BLaER1 (cell line): ENCODE measurements around the gene LRRC74A.

Experiments
- H3K27ac ChIP-seq: shearing (Covaris generic); formaldehyde crosslinking; 2 replicates; pipeline ENCODE4 v1.8.1; 2022
- H3K27me3 ChIP-seq: shearing (Covaris generic); formaldehyde crosslinking; 2 replicates; pipeline ENCODE4 v1.8.1; 2022
- H3K36me3 ChIP-seq: shearing (Covaris generic); formaldehyde crosslinking; 2 replicates; pipeline ENCODE4 v1.8.1; 2022
- H3K4me1 ChIP-seq: shearing (Covaris generic); formaldehyde crosslinking; 2 replicates; pipeline ENCODE4 v1.8.1; 2022
- H3K4me2 ChIP-seq: shearing (Covaris generic); formaldehyde crosslinking; 2 replicates; pipeline ENCODE4 v1.8.1; 2022
- H3K4me3 ChIP-seq: shearing (Covaris generic); formaldehyde crosslinking; 2 replicates; pipeline ENCODE4 v1.8.1; 2022
- H3K9ac ChIP-seq: shearing (Covaris generic); formaldehyde crosslinking; 2 replicates; pipeline ENCODE4 v1.8.1; 2022
- H3K9me3 ChIP-seq: shearing (Covaris generic); formaldehyde crosslinking; 2 replicates; pipeline ENCODE4 v1.8.1; 2022
- H4K20me1 ChIP-seq: shearing (Covaris generic); formaldehyde crosslinking; 2 replicates; pipeline ENCODE4 v1.8.1; 2022
- Cebpa-rat ChIP-seq: shearing (Covaris generic); IDR thresholded peaks from 2 replicates; pipeline ENCODE4 v1.8.1; 2022

LRRC74A gene

GRCh38 chr14:76782115-76782884 is 43.9 kb upstream of the LRRC74A start:
- no peaks in the 10 kb centered on the region for H3K9me3 ChIP-seq
- peak overlapping the region; percentile 17; the same call in 1 of the 2 replicates for H3K9ac ChIP-seq
- peaks cover 70% of the 10 kb centered on the region for H3K36me3 ChIP-seq
- H3K27me3 ChIP-seq: no peaks in the 10 kb centered on the region
- peaks cover 25% of the 10 kb centered on the region for H3K4me1 ChIP-seq
- H3K4me3 ChIP-seq: no peak overlapping the region
- H3K27ac ChIP-seq: peak overlapping the region; percentile 59
- H3K4me2 ChIP-seq: peak overlapping the region; percentile 57
- TF ChIP-seq Cebpa-rat: no peak
- H4K20me1 ChIP-seq: peaks cover 14% of the 10 kb centered on the region; the same call in 1 of the 2 replicates

DNA sequence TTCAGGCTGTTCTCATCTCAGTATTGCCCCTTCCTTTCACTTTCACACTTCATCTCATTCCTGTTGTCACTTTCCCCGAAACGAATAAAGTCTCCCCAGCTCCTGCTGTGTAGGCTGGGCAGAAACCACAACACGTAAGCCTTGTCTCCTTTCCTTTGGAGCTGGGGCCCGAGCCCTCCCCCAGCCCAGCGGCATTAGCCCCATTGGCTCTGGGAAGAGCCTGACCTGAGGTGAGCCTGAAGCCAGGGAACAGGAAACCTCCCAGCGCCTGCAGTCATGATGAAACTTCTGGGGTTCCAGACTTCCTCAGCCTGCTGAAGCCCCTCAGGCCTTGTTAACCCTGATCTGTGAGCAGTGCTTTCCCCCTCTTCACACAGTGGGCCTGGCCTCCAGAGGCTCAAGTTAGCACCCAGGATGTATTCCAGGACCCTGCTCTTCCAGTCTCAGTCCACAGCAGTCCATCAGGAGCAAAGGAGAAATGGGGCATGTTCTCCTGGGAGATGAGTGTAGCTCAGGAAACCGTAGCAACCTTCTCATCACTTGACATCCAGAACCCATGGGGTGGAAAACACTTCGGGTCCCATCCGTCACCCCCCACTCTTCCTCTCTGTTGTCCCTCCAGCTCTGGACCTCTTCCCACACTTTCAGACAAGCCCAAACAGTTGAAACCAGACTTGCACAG is 43.2 kb upstream of the LRRC74A start:
- peak overlapping the region; percentile 57 for H3K4me2 ChIP-seq
- peaks cover 25% of the 10 kb centered on the region for H3K4me1 ChIP-seq
- peak overlapping the region; percentile 51; the same call in 1 of the 2 replicates for H3K9ac ChIP-seq
- no peaks in the 10 kb centered on the region for H3K9me3 ChIP-seq
- H3K4me3 ChIP-seq: no peak overlapping the region
- no peaks in the 10 kb centered on the region for H3K27me3 ChIP-seq
- H3K36me3 ChIP-seq: peaks cover 77% of the 10 kb centered on the region
- peaks cover 14% of the 10 kb centered on the region; the same call in 1 of the 2 replicates for H4K20me1 ChIP-seq
- peak overlapping the region; percentile 59 for H3K27ac ChIP-seq
- TF ChIP-seq Cebpa-rat: no peak

DNA sequence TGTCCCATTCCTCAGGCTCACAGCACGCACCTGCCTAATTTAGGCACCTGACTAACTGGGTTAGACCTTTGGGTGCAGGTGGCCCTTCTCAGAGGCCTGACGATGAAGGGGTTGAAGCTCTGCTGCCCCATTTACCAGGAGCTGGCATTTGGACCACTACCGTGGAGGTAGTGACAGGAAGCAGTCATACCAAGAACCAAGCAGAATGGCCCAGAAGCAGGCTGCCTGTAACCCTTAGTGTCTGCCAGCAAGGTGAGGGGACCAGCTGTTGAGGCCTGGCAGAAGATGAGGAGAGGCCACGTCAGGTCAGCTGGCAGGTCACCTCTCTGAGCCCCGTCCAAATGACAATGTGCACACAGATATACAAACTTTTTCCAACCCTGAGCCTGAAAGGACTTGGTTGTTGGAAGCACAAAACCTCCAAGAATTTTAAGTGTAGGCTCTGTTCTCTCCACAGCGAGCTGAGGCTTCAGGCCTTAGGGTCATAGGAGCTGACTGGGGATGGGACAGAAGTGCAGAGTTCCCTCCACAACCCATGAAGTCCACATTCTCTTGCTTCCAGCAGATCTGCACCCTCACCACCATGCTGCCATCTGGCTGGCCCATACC is 41.8 kb upstream of the LRRC74A start:
- Histone ChIP-seq H3K9ac (no peak overlapping the region), H3K9me3 (no peaks in the 10 kb centered on the region), H3K27me3 (no peaks in the 10 kb centered on the region), H3K4me3 (no peak overlapping the region), H3K27ac (no peak overlapping the region), H3K4me1 (peaks cover 25% of the 10 kb centered on the region), H3K4me2 (no peak overlapping the region), H4K20me1 (peaks cover 14% of the 10 kb centered on the region; the same call in 1 of the 2 replicates), H3K36me3 (peaks cover 89% of the 10 kb centered on the region)
- no peak for TF ChIP-seq Cebpa-rat

DNA sequence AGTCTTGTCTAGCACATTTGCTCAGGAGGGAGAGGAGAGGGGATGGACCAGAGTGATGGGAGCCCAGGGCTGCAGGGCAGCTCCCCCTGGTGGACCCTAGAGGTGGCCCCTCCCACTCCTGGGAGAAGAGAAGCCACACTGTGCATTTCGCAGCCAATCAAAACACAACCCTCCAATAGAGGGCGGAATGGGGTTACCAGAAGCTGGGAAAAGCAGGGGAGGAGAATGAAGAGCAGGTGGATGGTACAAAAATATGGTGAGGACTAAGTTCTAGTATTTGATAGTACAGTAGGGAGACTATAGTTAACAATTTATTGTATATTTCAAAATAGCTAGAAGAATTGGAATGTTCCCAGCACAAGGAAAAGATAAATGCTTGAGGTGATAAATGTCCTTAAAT is 41.3 kb upstream of the LRRC74A start:
- no peaks in the 10 kb centered on the region for H3K27me3 ChIP-seq
- H3K4me3 ChIP-seq: no peak overlapping the region
- TF ChIP-seq Cebpa-rat: no peak
- H3K4me1 ChIP-seq: peaks cover 25% of the 10 kb centered on the region
- H3K36me3 ChIP-seq: peaks cover 89% of the 10 kb centered on the region
- H3K4me2 ChIP-seq: no peak overlapping the region
- no peak overlapping the region for H3K9ac ChIP-seq
- no peak overlapping the region for H3K27ac ChIP-seq
- H3K9me3 ChIP-seq: no peaks in the 10 kb centered on the region
- peaks cover 14% of the 10 kb centered on the region; the same call in 1 of the 2 replicates for H4K20me1 ChIP-seq

- peaks cover 22% of the 10 kb centered on the region for H3K4me1 ChIP-seq
- H3K36me3 ChIP-seq: peaks cover 89% of the 10 kb centered on the region
- H3K27me3 ChIP-seq: no peaks in the 10 kb centered on the region
- no peak overlapping the region for H3K4me2 ChIP-seq
- H4K20me1 ChIP-seq: peaks cover 14% of the 10 kb centered on the region; the same call in 1 of the 2 replicates
- no peak overlapping the region for H3K9ac ChIP-seq
- no peak overlapping the region for H3K4me3 ChIP-seq
- no peak overlapping the region for H3K27ac ChIP-seq
- H3K9me3 ChIP-seq: no peaks in the 10 kb centered on the region
- TF ChIP-seq Cebpa-rat: no peak
Observed at GRCh38 chr14:76786601-76787000, 39.6 kb upstream of the LRRC74A start.

- Histone ChIP-seq H3K9ac (no peak overlapping the region), H3K4me3 (no peak overlapping the region), H3K36me3 (peaks cover 69% of the 10 kb centered on the region), H3K27ac (no peak overlapping the region), H4K20me1 (no peaks in the 10 kb centered on the region), H3K4me1 (no peaks in the 10 kb centered on the region), H3K9me3 (no peaks in the 10 kb centered on the region), H3K27me3 (no peaks in the 10 kb centered on the region), H3K4me2 (no peak overlapping the region)
- no peak for TF ChIP-seq Cebpa-rat
Observed at GRCh38 chr14:76792422-76792821, 33.8 kb upstream of the LRRC74A start.

DNA sequence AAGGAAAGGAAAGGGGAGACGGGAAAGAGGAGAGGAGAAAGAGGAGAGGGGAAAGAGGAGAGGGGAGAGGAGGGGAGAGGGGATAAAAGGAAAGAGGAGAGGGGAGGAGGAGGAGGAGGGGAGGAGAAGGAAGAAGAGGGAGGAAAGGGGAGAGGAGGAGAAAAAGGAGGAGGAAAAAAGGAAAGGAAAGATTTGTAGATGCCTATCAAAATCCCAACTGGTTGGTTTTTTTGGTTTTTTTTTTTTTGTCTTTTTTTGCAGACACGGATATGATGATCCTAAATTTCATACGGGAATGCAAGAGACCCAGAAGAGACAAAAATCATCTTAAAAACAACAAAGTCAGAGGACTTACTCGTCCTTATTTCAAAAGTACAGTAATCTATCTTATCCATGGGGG is 32.9 kb upstream of the LRRC74A start:
- H3K9me3 ChIP-seq: no peaks in the 10 kb centered on the region
- peaks cover 69% of the 10 kb centered on the region for H3K36me3 ChIP-seq
- H3K27ac ChIP-seq: no peak overlapping the region
- H4K20me1 ChIP-seq: no peaks in the 10 kb centered on the region
- H3K4me2 ChIP-seq: no peak overlapping the region
- TF ChIP-seq Cebpa-rat: no peak
- H3K27me3 ChIP-seq: no peaks in the 10 kb centered on the region
- no peak overlapping the region for H3K9ac ChIP-seq
- H3K4me1 ChIP-seq: no peaks in the 10 kb centered on the region
- no peak overlapping the region for H3K4me3 ChIP-seq

GRCh38 chr14:76793956-76794355 is 32.3 kb upstream of the LRRC74A start:
- no peaks in the 10 kb centered on the region for H3K27me3 ChIP-seq
- TF ChIP-seq Cebpa-rat: no peak
- no peak overlapping the region for H3K4me2 ChIP-seq
- H3K36me3 ChIP-seq: peaks cover 69% of the 10 kb centered on the region
- H3K27ac ChIP-seq: no peak overlapping the region
- H3K4me1 ChIP-seq: no peaks in the 10 kb centered on the region
- H3K9me3 ChIP-seq: no peaks in the 10 kb centered on the region
- no peaks in the 10 kb centered on the region for H4K20me1 ChIP-seq
- no peak overlapping the region for H3K9ac ChIP-seq
- no peak overlapping the region for H3K4me3 ChIP-seq

GRCh38 chr14:76806446-76806845 is 19.8 kb upstream of the LRRC74A start:
- Histone ChIP-seq H3K4me2 (no peak overlapping the region), H3K36me3 (peaks cover 79% of the 10 kb centered on the region), H3K4me3 (no peak overlapping the region), H3K4me1 (peaks cover 12% of the 10 kb centered on the region), H3K27ac (no peak overlapping the region), H3K9me3 (no peaks in the 10 kb centered on the region), H4K20me1 (peaks cover 17% of the 10 kb centered on the region), H3K27me3 (no peaks in the 10 kb centered on the region), H3K9ac (no peak overlapping the region)
- TF ChIP-seq Cebpa-rat: no peak

DNA sequence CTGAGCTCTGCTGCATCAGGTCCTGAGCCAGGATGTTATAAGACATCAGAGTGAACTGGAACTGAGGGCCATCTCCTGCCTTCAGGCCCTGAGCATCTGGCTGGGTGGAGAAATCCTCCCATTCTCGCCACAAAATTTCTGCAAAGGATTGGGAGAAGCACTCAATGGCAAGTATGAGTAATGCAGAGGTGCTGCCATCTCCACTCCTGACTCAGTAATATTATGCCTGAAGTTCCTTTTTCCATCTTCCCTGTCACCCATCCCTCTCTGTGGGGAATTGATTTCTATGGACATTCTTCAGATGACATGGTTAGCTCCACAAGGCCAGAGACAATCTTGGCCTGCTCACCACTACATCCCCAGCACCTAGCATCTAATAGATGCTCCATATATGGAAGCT is 18.2 kb upstream of the LRRC74A start:
- H4K20me1 ChIP-seq: peaks cover 17% of the 10 kb centered on the region
- no peak for TF ChIP-seq Cebpa-rat
- no peak overlapping the region for H3K4me2 ChIP-seq
- H3K36me3 ChIP-seq: peaks cover 65% of the 10 kb centered on the region
- H3K4me1 ChIP-seq: peaks cover 20% of the 10 kb centered on the region
- H3K27me3 ChIP-seq: no peaks in the 10 kb centered on the region
- no peak overlapping the region for H3K4me3 ChIP-seq
- H3K9me3 ChIP-seq: no peaks in the 10 kb centered on the region
- no peak overlapping the region for H3K27ac ChIP-seq
- H3K9ac ChIP-seq: no peak overlapping the region
